Breast epithelium (tissue), 4 donors: ENCODE results near the gene SLAMF9. TPM values are rescaled to one million over a fixed set of nuclear protein-coding genes. Genes with fewer than 3 reads are reported as not detected.

Experiments
- DNase-seq, 2 donors: peaks; one replicate each; pipeline ENCODE4 v3.0.0-alpha.2; 2019; ENCODE audit warnings: low spot score in 2 of 2
- H3K27ac ChIP-seq, 2 donors: fragments of 200-600 bp; sonication (generic) in 1 of 2; one replicate each; pipeline ENCODE4 v1.5.1; 2016 to 2019; ENCODE audit warnings: mild to moderate bottlenecking in 1 of 2
- H3K27me3 ChIP-seq, 2 donors: fragments of 200-600 bp; sonication (generic) in 1 of 2; one replicate each; pipeline versions ENCODE4 v1.5.1 to v1.6.0; 2017 to 2019; ENCODE audit warnings: control low read depth in 1 of 2, mild to moderate bottlenecking in 1 of 2
- H3K36me3 ChIP-seq: fragments of 200-600 bp; one replicate; pipeline ENCODE4 v1.5.1; 2019
- H3K4me1 ChIP-seq, 2 donors: fragments of 200-600 bp; sonication (generic); one replicate each; pipeline ENCODE4 v1.5.1; 2016 to 2019; ENCODE audit warnings: control low read depth in 1 of 2
- H3K4me3 ChIP-seq, 3 donors: fragments of 200-600 bp; sonication (generic); 1 replicate in 2 of 3; 2 replicates in 1 of 3; pipeline ENCODE4 v1.5.1; 2016 to 2019; ENCODE audit warnings: mild to moderate bottlenecking in 3 of 3, moderate library complexity in 2 of 3
- H3K9me3 ChIP-seq, 2 donors: fragments of 200-600 bp; sonication (generic) in 1 of 2; one replicate each; pipeline ENCODE4 v1.5.1; 2016 to 2019; ENCODE audit warnings: control low read depth in 1 of 2
- POLR2A ChIP-seq: fragments of 450-650 bp; IDR thresholded peaks from one replicate; pipeline ENCODE4 v1.6.1; 2016; ENCODE audit warnings: antibody characterized with exemption, mild to moderate bottlenecking, moderate library complexity
- POLR2AphosphoS5 ChIP-seq, 3 donors: sonication (generic); formaldehyde crosslinking; IDR thresholded peaks; one replicate each; pipeline ENCODE4 v1.6.1; 2017; ENCODE audit warnings: antibody characterized with exemption in 3 of 3
- intact Hi-C: fragments of 100-400 bp; cut with DNase I; formaldehyde crosslinking; loops from one replicate; pipeline ENCODE4 v1.15.1; 2023; ENCODE audit warnings: low total_unique reads
- total RNA-seq, 3 donors: library from RNA; depleted of rRNA; stranded (reverse); fragments of >200 nt; gene quantifications; one replicate each; pipeline ENCODE4 v1.1.0, GENCODE V29; 2016
- TF ChIP-seq, protein P1 (sequence below), 3 donors: fragments of 450-650 bp; IDR thresholded peaks; one replicate each; pipeline ENCODE4 v1.5.1; 2016 to 2017; ENCODE audit warnings: antibody characterized with exemption in 3 of 3, mild to moderate bottlenecking in 3 of 3, moderate library complexity in 3 of 3

SLAMF9 gene
- total RNA-seq, 3 donors from 2014 or later = not detected

- H3K27ac ChIP-seq = peak overlapping the region; percentile 22 to 49
Measured at GRCh38 chr1:159949981-159950381, 4.1 kb downstream of the SLAMF9 start.

DNA sequence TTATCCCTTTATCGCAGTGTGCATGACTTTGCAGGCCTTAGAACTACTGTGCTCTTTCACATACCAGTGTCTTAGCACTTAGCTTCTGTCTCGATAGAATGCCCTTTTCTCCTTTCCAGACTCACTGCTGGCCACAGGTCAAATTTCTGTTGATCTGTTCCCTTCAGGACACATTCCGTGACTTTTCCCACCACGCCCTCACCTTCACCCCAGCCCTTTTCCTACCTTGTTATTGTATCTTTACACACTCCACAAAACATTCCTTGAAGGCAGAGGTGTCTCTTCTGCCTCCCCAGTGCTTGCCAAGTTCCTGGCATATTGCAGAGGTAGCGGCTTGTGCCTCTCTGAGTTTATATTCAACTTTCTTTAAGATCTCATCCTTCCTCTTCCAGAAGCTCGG lies 4.9 kb downstream of the SLAMF9 start:
- peak overlapping the region; percentile 21 to 49 for H3K27ac ChIP-seq
- DNase-seq = peak in 1 of 2 donors; percentile 63
- H3K27me3 ChIP-seq = no peaks in the 10 kb centered on the region
- H3K4me3 ChIP-seq = no peak overlapping the region
- H3K9me3 ChIP-seq = no peaks in the 10 kb centered on the region
- no peak for TF ChIP-seq POLR2AphosphoS5 (IDR thresholded peaks at IDR 0.05)
- TF ChIP-seq, protein P1, sequence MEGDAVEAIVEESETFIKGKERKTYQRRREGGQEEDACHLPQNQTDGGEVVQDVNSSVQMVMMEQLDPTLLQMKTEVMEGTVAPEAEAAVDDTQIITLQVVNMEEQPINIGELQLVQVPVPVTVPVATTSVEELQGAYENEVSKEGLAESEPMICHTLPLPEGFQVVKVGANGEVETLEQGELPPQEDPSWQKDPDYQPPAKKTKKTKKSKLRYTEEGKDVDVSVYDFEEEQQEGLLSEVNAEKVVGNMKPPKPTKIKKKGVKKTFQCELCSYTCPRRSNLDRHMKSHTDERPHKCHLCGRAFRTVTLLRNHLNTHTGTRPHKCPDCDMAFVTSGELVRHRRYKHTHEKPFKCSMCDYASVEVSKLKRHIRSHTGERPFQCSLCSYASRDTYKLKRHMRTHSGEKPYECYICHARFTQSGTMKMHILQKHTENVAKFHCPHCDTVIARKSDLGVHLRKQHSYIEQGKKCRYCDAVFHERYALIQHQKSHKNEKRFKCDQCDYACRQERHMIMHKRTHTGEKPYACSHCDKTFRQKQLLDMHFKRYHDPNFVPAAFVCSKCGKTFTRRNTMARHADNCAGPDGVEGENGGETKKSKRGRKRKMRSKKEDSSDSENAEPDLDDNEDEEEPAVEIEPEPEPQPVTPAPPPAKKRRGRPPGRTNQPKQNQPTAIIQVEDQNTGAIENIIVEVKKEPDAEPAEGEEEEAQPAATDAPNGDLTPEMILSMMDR (IDR thresholded peaks at IDR 0.05) = no peak
- no peak for TF ChIP-seq POLR2A
- intact Hi-C loops = no loop called here
- peaks cover 0 to 15% of the 10 kb centered on the region in 2 donors for H3K4me1 ChIP-seq
- no peaks in the 10 kb centered on the region for H3K36me3 ChIP-seq

More at GRCh38 chr1:159949981-159950381, 4.1 kb downstream of the SLAMF9 start:
- DNase-seq = no peak
- no peak overlapping the region for H3K4me3 ChIP-seq
- no peaks in the 10 kb centered on the region for H3K36me3 ChIP-seq
- TF ChIP-seq POLR2A (no peak), POLR2AphosphoS5 (IDR thresholded peaks at IDR 0.05) (no peak)
- TF ChIP-seq, protein P1 (IDR thresholded peaks at IDR 0.05) = no peak
- intact Hi-C loops = no loop called here
- H3K27me3 ChIP-seq = no peaks in the 10 kb centered on the region
- peaks cover 0 to 15% of the 10 kb centered on the region in 2 donors for H3K4me1 ChIP-seq
- no peaks in the 10 kb centered on the region for H3K9me3 ChIP-seq

GRCh38 chr1:159947942-159948341 lies 6.1 kb downstream of the SLAMF9 start:
- Histone ChIP-seq H3K27me3 (no peaks in the 10 kb centered on the region), H3K4me1 (peaks cover 0 to 15% of the 10 kb centered on the region in 2 donors), H3K4me3 (no peak overlapping the region), H3K9me3 (no peaks in the 10 kb centered on the region), H3K27ac (no peak overlapping the region), H3K36me3 (no peaks in the 10 kb centered on the region)
- no peak for TF ChIP-seq POLR2A
- TF ChIP-seq, protein P1 (IDR thresholded peaks at IDR 0.05) = no peak
- TF ChIP-seq POLR2AphosphoS5 (IDR thresholded peaks at IDR 0.05) = no peak
- intact Hi-C loops = no loop called here
- DNase-seq = no peak

GRCh38 chr1:159946242-159947187 lies 7.5 kb downstream of the SLAMF9 start:
- intact Hi-C loops = no loop called here
- H3K4me1 ChIP-seq = peaks cover 0 to 15% of the 10 kb centered on the region in 2 donors
- TF ChIP-seq POLR2A (no peak), POLR2AphosphoS5 (IDR thresholded peaks at IDR 0.05) (no peak)
- TF ChIP-seq, protein P1 (IDR thresholded peaks at IDR 0.05) = no peak

More at GRCh38 chr1:159946242-159947187, 7.5 kb downstream of the SLAMF9 start:
- Histone ChIP-seq H3K9me3 (no peaks in the 10 kb centered on the region), H3K27me3 (no peaks in the 10 kb centered on the region), H3K27ac (peak overlapping the region; percentile 72 to 78), H3K4me3 (peak overlapping the region; percentile 37 to 68 (median 62)), H3K36me3 (no peaks in the 10 kb centered on the region)
- no peak for DNase-seq
